HEK293 (cell line): ENCODE measurements around the gene FTSJ1.
A peak's percentile ranks its signal among the peaks of the same experiment; 100 is the strongest.

Experiments
- CTCF ChIA-PET: fragments of 350-600 bp; formaldehyde crosslinking; extraction: SDS; loops from one replicate; lab custom pipeline; 2021; ENCODE audit warnings: antibody characterized with exemption; lab: Yijun Ruan, JAX
- POLR2A ChIA-PET: fragments of 300-600 bp; formaldehyde crosslinking; extraction: SDS; loops from one replicate; lab custom pipeline; 2020; ENCODE audit warnings: antibody characterized with exemption, inconsistent platforms; lab: Yijun Ruan, JAX
- H3K27ac ChIP-seq: fragments of 200-500 bp; sonication (Bioruptor generic); 2 replicates; pipeline ENCODE4 v1.5.1; 2014; ENCODE audit warnings: low read depth, low read length, control low read depth, inconsistent platforms; ENCODE audit errors: extremely low read depth
- H3K36me3 ChIP-seq, 2 experiments: fragments of 200-500 bp in 1 of 2; sonication (Bioruptor generic) in 1 of 2; 1 replicate in 1 of 2; 2 replicates in 1 of 2; pipeline ENCODE4 v1.5.1; 2014 to 2017; ENCODE audit warnings: inconsistent platforms in 2 of 2, low read length in 2 of 2; ENCODE audit not compliant: control insufficient read depth in 2 of 2, insufficient read depth in 1 of 2
- H3K4me1 ChIP-seq: fragments of 200-500 bp; sonication (Bioruptor generic); 2 replicates; pipeline ENCODE4 v1.5.1; 2014; ENCODE audit warnings: mild to moderate bottlenecking, low read length, inconsistent platforms; ENCODE audit not compliant: control insufficient read depth, insufficient read depth
- H3K4me3 ChIP-seq: 2 replicates; pipeline ENCODE4 v1.5.1; 2011; ENCODE audit warnings: low read depth, mild to moderate bottlenecking, control low read depth, low read length, moderate library complexity
- H3K9me3 ChIP-seq: fragments of 200-500 bp; sonication (Bioruptor generic); 2 replicates; pipeline ENCODE4 v1.5.1; 2014; ENCODE audit warnings: low read depth, low read length, inconsistent platforms; ENCODE audit not compliant: control insufficient read depth, insufficient read depth
- EGR2 ChIP-seq: fragments of 450-650 bp; formaldehyde crosslinking; IDR thresholded peaks from 2 replicates; pipeline ENCODE4 v1.5.1; 2016; ENCODE audit warnings: low read depth, missing biosample characterization, missing genetic modification characterization
- KLF7 ChIP-seq: fragments of 450-650 bp; formaldehyde crosslinking; IDR thresholded peaks from 2 replicates; pipeline ENCODE4 v1.5.1; 2016; ENCODE audit warnings: missing biosample characterization, missing genetic modification characterization, borderline replicate concordance
- MZF1 ChIP-seq: fragments of 450-650 bp; formaldehyde crosslinking; IDR thresholded peaks from 2 replicates; pipeline ENCODE4 v1.5.1; 2017; ENCODE audit warnings: missing biosample characterization, missing genetic modification characterization, borderline replicate concordance
- PBX3 ChIP-seq: sonication (generic); formaldehyde crosslinking; IDR thresholded peaks from 2 replicates; pipeline ENCODE4 v1.8.1; 2022; ENCODE audit warnings: mild to moderate bottlenecking, moderate library complexity, missing genetic modification reagents
- PRDM10 ChIP-seq: fragments of 450-650 bp; formaldehyde crosslinking; IDR thresholded peaks from 2 replicates; pipeline ENCODE4 v1.5.1; 2016; ENCODE audit warnings: missing biosample characterization, missing genetic modification characterization
- SCRT1 ChIP-seq: fragments of 450-650 bp; formaldehyde crosslinking; IDR thresholded peaks from 2 replicates; pipeline ENCODE4 v1.5.1; 2016; ENCODE audit warnings: missing biosample characterization, missing genetic modification characterization, borderline replicate concordance
- SCRT2 ChIP-seq: fragments of 450-650 bp; formaldehyde crosslinking; IDR thresholded peaks from 2 replicates; pipeline ENCODE4 v1.5.1; 2016; ENCODE audit warnings: missing biosample characterization, missing genetic modification characterization
- ZBTB10 ChIP-seq: fragments of 450-650 bp; formaldehyde crosslinking; IDR thresholded peaks from 2 replicates; pipeline ENCODE4 v1.5.1; 2016; ENCODE audit warnings: missing biosample characterization, missing genetic modification characterization
- ZNF146 ChIP-seq: fragments of 450-650 bp; formaldehyde crosslinking; IDR thresholded peaks from 2 replicates; pipeline ENCODE4 v1.5.1; 2016; ENCODE audit warnings: missing biosample characterization, missing genetic modification characterization
- ZNF324 ChIP-seq: fragments of 450-650 bp; formaldehyde crosslinking; IDR thresholded peaks from 2 replicates; pipeline ENCODE4 v1.5.1; 2016; ENCODE audit warnings: missing biosample characterization, missing genetic modification characterization
- ZNF354C ChIP-seq: fragments of 450-650 bp; formaldehyde crosslinking; IDR thresholded peaks from 2 replicates; pipeline ENCODE4 v1.5.1; 2016; ENCODE audit warnings: missing biosample characterization, missing genetic modification characterization, low read depth, borderline replicate concordance
- ZNF416 ChIP-seq: fragments of 450-650 bp; formaldehyde crosslinking; IDR thresholded peaks from 2 replicates; pipeline ENCODE4 v1.5.1; 2016; ENCODE audit warnings: missing biosample characterization, missing genetic modification characterization
- ZNF529 ChIP-seq: fragments of 450-650 bp; formaldehyde crosslinking; IDR thresholded peaks from 2 replicates; pipeline ENCODE4 v1.5.1; 2017; ENCODE audit warnings: missing genetic modification characterization, missing biosample characterization; ENCODE audit not compliant: insufficient replicate concordance
- ZNF571 ChIP-seq: fragments of 450-650 bp; formaldehyde crosslinking; IDR thresholded peaks from 2 replicates; pipeline ENCODE4 v1.5.0; 2017; ENCODE audit warnings: missing biosample characterization, missing genetic modification characterization
- ZNF623 ChIP-seq: fragments of 450-650 bp; formaldehyde crosslinking; IDR thresholded peaks from 2 replicates; pipeline ENCODE4 v1.5.1; 2016; ENCODE audit warnings: missing biosample characterization, missing genetic modification characterization

FTSJ1 gene

GRCh38 chrX:48456628-48457331, 19.2 kb upstream of the FTSJ1 start:
- H3K36me3 ChIP-seq = no peaks in the 10 kb centered on the region
- H3K4me1 ChIP-seq = no peaks in the 10 kb centered on the region
- no peak overlapping the region for H3K27ac ChIP-seq
- CTCF ChIA-PET = no interaction called here
- no peak overlapping the region for H3K4me3 ChIP-seq
- no peak for TF ChIP-seq ZNF324 (tag by site-specific recombination)
- no peak for TF ChIP-seq KLF7
- no peak for TF ChIP-seq ZNF529 (tag by site-specific recombination)
- TF ChIP-seq PBX3 (CRISPR knock-in tag) = no peak
- no peak for TF ChIP-seq PRDM10 (tag by site-specific recombination)
- no peak for TF ChIP-seq ZNF571 (tag by site-specific recombination)
- peak; percentile 60; the same call in 1 of the 2 replicates for TF ChIP-seq SCRT2 (tag by site-specific recombination)
- 0 out of 2 replicates have a peak, but pooled peaks have one; percentile 35 for TF ChIP-seq SCRT1 (tag by site-specific recombination)
- TF ChIP-seq ZNF623 (tag by site-specific recombination) = peak; percentile 52
- no peak for TF ChIP-seq ZNF416 (tag by site-specific recombination)
- no peaks in the 10 kb centered on the region for H3K9me3 ChIP-seq
- POLR2A ChIA-PET = no interaction called here

- POLR2A ChIA-PET = no interaction called here
- CTCF ChIA-PET = no interaction called here
- H3K4me3 ChIP-seq = no peak overlapping the region
- no peaks in the 10 kb centered on the region for H3K9me3 ChIP-seq
- no peak overlapping the region for H3K27ac ChIP-seq
- no peaks in the 10 kb centered on the region for H3K36me3 ChIP-seq
- no peak for TF ChIP-seq ZNF146 (tag by site-specific recombination)
- TF ChIP-seq ZBTB10 (tag by site-specific recombination) = no peak
- 0 out of 2 replicates have a peak, but pooled peaks have one; percentile 29 for TF ChIP-seq EGR2 (tag by site-specific recombination)
- no peak for TF ChIP-seq MZF1 (tag by site-specific recombination)
- TF ChIP-seq ZNF354C (tag by site-specific recombination) = no peak
- H3K4me1 ChIP-seq = no peaks in the 10 kb centered on the region
Observed at GRCh38 chrX:48458711-48459110, 17.3 kb upstream of the FTSJ1 start.
